ENCODE measurements around the gene GNAO1.

DNA sequence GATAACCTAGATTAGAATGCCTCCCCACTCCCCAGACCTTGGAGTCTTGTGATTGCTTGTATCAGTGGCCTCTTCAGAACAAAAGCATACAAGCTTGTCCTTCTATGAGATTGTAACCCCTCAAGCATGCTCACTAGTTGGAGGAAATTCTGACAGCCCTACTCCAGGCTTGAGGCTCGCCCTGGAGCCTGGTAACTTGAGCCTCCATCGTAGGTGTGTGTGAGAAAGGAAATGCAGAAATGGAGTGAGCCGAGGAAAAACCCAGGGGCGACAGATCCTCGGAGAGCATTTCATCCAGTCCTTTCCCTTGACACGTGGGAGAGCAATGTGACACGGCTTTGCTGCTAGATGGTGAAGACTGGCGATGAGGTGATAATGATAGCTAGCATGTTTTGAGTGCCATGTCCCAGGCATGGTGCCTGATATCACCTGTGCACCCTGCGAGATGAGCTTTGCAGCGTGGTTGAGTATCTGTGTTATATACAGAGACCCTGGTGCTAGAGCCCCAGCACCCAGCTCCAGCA, 31.2 kb downstream of the GNAO1 start:
- no peak for TF ChIP-seq POLR2A (IDR thresholded peaks at IDR 0.05)
- TF ChIP-seq CTCF (IDR thresholded peaks at IDR 0.05): no peak

All from esophagus squamous epithelium (tissue), 4 donors.